Right kidney (tissue), 1 donor: ENCODE data around the gene PGA5.

Experiments
- DNase-seq: peaks from one replicate; pipeline ENCODE4 v3.0.0-alpha.2; 2016

Gene PGA5

GRCh38 chr11:61267437-61267841 is 26.5 kb downstream of the PGA5 start:
- no peak for DNase-seq

- DNase-seq: no peak
Measured at GRCh38 chr11:61268588-61269250, 27.7 kb downstream of the PGA5 start.

- no peak for DNase-seq
Measured at GRCh38 chr11:61270354-61271076, 29.5 kb downstream of the PGA5 start.

GRCh38 chr11:61272731-61273130 is 31.8 kb downstream of the PGA5 start:
- no peak for DNase-seq

GRCh38 chr11:61273178-61274078 is 32.5 kb downstream of the PGA5 start:
- DNase-seq: no peak

GRCh38 chr11:61274084-61274483 is 33.1 kb downstream of the PGA5 start:
- DNase-seq: no peak

GRCh38 chr11:61275191-61275590 is 34.2 kb downstream of the PGA5 start:
- no peak for DNase-seq

GRCh38 chr11:61277186-61278000 is 36.4 kb downstream of the PGA5 start:
- DNase-seq: no peak

GRCh38 chr11:61278001-61278470 is 37.1 kb downstream of the PGA5 start:
- no peak for DNase-seq

GRCh38 chr11:61279934-61280659 is 39.1 kb downstream of the PGA5 start:
- no peak for DNase-seq

GRCh38 chr11:61280883-61281580 is 40.1 kb downstream of the PGA5 start:
- DNase-seq: no peak

GRCh38 chr11:61281581-61282250 is 40.7 kb downstream of the PGA5 start:
- DNase-seq: peak; percentile 56

- no peak for DNase-seq
Measured at GRCh38 chr11:61283613-61284012, 42.6 kb downstream of the PGA5 start.

GRCh38 chr11:61287338-61287977 is 46.5 kb downstream of the PGA5 start:
- DNase-seq: no peak

GRCh38 chr11:61290905-61291690 is 50.1 kb downstream of the PGA5 start:
- no peak for DNase-seq

GRCh38 chr11:61292356-61292755 is 51.4 kb downstream of the PGA5 start:
- DNase-seq: no peak

GRCh38 chr11:61293867-61294716 is 53.1 kb downstream of the PGA5 start:
- peak; percentile 84 for DNase-seq
